Upper lobe of left lung (tissue), 4 donors: ENCODE measurements around the gene NLRP1.

Experiments
- CTCF ChIP-seq, 6 experiments: fragments of 450-650 bp in 4 of 6; fragments of 200-600 bp in 2 of 6; sonication (generic) in 2 of 6; IDR thresholded peaks; one replicate each; pipeline ENCODE4 v1.5.1; 2016 to 2019; ENCODE audit warnings: antibody characterized with exemption in 6 of 6
- EP300 ChIP-seq, 4 donors: sonication (generic); formaldehyde crosslinking; IDR thresholded peaks; one replicate each; pipeline ENCODE4 v1.5.1; 2017; ENCODE audit warnings: antibody characterized with exemption in 4 of 4, control low read depth in 2 of 4
- POLR2A ChIP-seq, 4 donors: fragments of 450-650 bp; IDR thresholded peaks; one replicate each; pipeline ENCODE4 v1.5.1; 2016 to 2017; ENCODE audit warnings: antibody characterized with exemption in 4 of 4, mild to moderate bottlenecking in 2 of 4

GRCh38 chr17:5580969-5581368 lies 3.3 kb downstream of the NLRP1 start:
- TF ChIP-seq CTCF (IDR thresholded peaks at IDR 0.05) = no peak
- no peak for TF ChIP-seq EP300 (IDR thresholded peaks at IDR 0.05)
- TF ChIP-seq POLR2A (IDR thresholded peaks at IDR 0.05) = no peak
